Subcutaneous adipose tissue (tissue), 4 donors: ENCODE measurements around the gene CAPN7. TPM values are rescaled to one million over a fixed set of nuclear protein-coding genes. Genes with fewer than 3 reads are reported as not detected.

Experiments
- total RNA-seq, 4 donors: library from RNA; depleted of rRNA; stranded (reverse); fragments of >200 nt; gene quantifications; one replicate each; pipeline ENCODE4 v1.1.0, GENCODE V29; 2016
- TF ChIP-seq, protein P1 (sequence below): fragments of 450-650 bp; IDR thresholded peaks from one replicate; pipeline ENCODE4 v1.5.1; 2016; ENCODE audit warnings: low read depth, mild to moderate bottlenecking, control low read depth, antibody characterized with exemption, moderate library complexity

CAPN7 gene
- total RNA-seq, 4 donors from 2014 or later = 69.1 to 79.5 (median 77.4) TPM

- TF ChIP-seq, protein P1, sequence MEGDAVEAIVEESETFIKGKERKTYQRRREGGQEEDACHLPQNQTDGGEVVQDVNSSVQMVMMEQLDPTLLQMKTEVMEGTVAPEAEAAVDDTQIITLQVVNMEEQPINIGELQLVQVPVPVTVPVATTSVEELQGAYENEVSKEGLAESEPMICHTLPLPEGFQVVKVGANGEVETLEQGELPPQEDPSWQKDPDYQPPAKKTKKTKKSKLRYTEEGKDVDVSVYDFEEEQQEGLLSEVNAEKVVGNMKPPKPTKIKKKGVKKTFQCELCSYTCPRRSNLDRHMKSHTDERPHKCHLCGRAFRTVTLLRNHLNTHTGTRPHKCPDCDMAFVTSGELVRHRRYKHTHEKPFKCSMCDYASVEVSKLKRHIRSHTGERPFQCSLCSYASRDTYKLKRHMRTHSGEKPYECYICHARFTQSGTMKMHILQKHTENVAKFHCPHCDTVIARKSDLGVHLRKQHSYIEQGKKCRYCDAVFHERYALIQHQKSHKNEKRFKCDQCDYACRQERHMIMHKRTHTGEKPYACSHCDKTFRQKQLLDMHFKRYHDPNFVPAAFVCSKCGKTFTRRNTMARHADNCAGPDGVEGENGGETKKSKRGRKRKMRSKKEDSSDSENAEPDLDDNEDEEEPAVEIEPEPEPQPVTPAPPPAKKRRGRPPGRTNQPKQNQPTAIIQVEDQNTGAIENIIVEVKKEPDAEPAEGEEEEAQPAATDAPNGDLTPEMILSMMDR = no peak
Observed at GRCh38 chr3:15271785-15272381, 65.8 kb downstream of the CAPN7 start.

DNA sequence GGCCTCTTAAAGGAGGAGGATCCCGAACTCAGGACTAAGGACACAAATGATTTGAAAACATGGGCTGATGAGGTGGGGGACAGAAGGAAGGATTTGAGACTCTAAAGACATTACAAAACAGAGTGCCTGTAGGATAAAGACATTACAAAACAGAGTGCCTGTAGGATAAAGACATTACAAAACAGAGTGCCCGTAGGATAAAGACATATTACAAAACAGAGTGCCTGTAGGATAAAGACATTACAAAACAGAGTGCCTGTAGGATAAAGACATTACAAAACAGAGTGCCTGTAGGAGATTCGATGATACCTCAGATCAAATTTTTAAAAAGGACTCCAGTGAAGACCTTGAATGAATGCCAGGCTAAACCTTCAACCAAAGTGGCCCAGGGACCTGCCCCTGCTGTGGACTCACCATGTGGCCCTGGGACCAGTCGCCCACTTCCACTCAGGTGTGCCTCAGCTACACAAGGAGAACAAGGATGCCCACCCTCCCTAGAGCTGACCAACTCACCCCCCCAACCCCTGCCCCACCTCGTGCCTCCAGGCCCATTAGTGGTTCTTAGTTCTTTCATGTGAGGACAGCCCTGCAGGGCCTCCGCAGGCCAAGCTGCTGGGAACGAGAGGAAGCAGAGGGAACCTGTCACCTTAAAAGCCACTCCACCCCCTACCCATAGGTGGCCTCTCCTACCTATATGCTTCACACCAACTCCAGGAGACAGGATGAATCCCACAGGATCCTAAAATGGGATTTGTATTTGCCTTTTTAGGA lies 66.6 kb downstream of the CAPN7 start:
- TF ChIP-seq, protein P1 = no peak

DNA sequence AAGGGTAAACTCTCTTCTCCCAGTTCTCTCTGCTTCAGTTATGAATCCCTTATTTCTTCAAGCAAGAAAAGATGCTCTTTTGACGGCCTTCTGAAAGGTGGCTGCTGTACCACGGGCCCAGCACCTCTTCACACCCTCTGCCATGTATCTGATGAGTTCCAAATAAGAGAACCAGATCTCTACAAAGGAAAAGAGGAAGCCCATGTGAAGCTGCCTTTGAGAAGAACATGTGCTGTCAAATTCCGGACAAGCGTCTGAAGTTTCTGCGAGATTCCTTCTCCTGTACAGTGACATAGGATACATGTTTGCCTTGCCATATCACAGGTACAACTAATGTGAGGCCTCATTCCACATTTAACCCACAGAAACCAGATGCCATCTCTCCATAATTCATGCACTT lies 67.2 kb downstream of the CAPN7 start:
- TF ChIP-seq, protein P1 = no peak

- TF ChIP-seq, protein P1 = no peak
Observed at GRCh38 chr3:15276028-15276724, 70.1 kb downstream of the CAPN7 start.

GRCh38 chr3:15277861-15278500 lies 71.9 kb downstream of the CAPN7 start:
- TF ChIP-seq, protein P1 = no peak

- TF ChIP-seq, protein P1 = no peak
Observed at GRCh38 chr3:15279205-15279604, 73.2 kb downstream of the CAPN7 start.
